PFSK-1 (cell line): ENCODE measurements around the gene SMIM22.

Experiments
- POLR2AphosphoS5 ChIP-seq: IDR thresholded peaks from 2 replicates; pipeline ENCODE4 v1.6.1; 2012; ENCODE audit warnings: low read depth, mild to moderate bottlenecking, control low read depth, low read length, moderate library complexity
- REST ChIP-seq, 2 experiments: IDR thresholded peaks; 2 replicates each; pipeline versions ENCODE4 v1.6.1 to v1.8.0; 2011 to 2012; ENCODE audit warnings: low read depth in 2 of 2, low read length in 2 of 2, control low read depth in 1 of 2, inconsistent platforms in 1 of 2, mild to moderate bottlenecking in 1 of 2, moderate library complexity in 1 of 2; ENCODE audit not compliant: insufficient read depth in 1 of 2
- SIN3A ChIP-seq: IDR thresholded peaks from 2 replicates; pipeline ENCODE4 v1.6.1; 2012; ENCODE audit warnings: mild to moderate bottlenecking, low read length, moderate library complexity, borderline replicate concordance; ENCODE audit not compliant: insufficient read depth
- TAF1 ChIP-seq: IDR thresholded peaks from 2 replicates; pipeline ENCODE4 v1.6.1; 2012; ENCODE audit warnings: low read length, control low read depth, borderline replicate concordance; ENCODE audit not compliant: insufficient read depth

- TF ChIP-seq POLR2AphosphoS5 (0 out of 2 replicates have a peak, but pooled peaks have one; percentile 27), REST (IDR thresholded peaks at IDR 0.05; ENCODE audit: insufficient read depth in 1 of 2, low read depth in 2 of 2, low read length in 2 of 2) (no peak), TAF1 (no peak), SIN3A (0 out of 2 replicates have a peak, but pooled peaks have one; percentile 41)
Observed at GRCh38 chr16:4802659-4803287, 7.6 kb downstream of the SMIM22 start.
